ENCODE data around the gene ETV2. TPM values are rescaled to one million over a fixed set of nuclear protein-coding genes. Genes with fewer than 3 reads are reported as not detected.

ETV2 gene
- polyA plus RNA-seq, 1 donor (not counting 4 experiments of a cell fraction or from before 2014, with no cell fraction given): 0.43 TPM

GRCh38 chr19:35595928-35596327, 45.6 kb upstream of the ETV2 start:
- DNase-seq (ENCODE audit: low read depth, low spot score) (no peak), FAIRE-seq (no peak)
- H3K4me3 ChIP-seq (ENCODE audit: control insufficient read depth in 2 of 3, extremely low read depth in 1 of 3, insufficient read depth in 2 of 3, low read depth in 1 of 3, low read length in 3 of 3): no peak overlapping the region
- no peaks in the 10 kb centered on the region for H3K27me3 ChIP-seq (ENCODE audit: control insufficient read depth, extremely low read depth, insufficient read depth, low read length)
- H3K4me1 ChIP-seq (ENCODE audit: control insufficient read depth, extremely low read depth, insufficient read depth, low read length): no peaks in the 10 kb centered on the region
- no peaks in the 10 kb centered on the region for H3K36me3 ChIP-seq (ENCODE audit: control insufficient read depth in 2 of 2, extremely low read depth in 1 of 2, insufficient read depth in 2 of 2, low read length in 2 of 2)
- no peak overlapping the region for H3K9ac ChIP-seq (ENCODE audit: control insufficient read depth, extremely low read depth, insufficient read depth, low read length)
- TF ChIP-seq, protein P1, sequence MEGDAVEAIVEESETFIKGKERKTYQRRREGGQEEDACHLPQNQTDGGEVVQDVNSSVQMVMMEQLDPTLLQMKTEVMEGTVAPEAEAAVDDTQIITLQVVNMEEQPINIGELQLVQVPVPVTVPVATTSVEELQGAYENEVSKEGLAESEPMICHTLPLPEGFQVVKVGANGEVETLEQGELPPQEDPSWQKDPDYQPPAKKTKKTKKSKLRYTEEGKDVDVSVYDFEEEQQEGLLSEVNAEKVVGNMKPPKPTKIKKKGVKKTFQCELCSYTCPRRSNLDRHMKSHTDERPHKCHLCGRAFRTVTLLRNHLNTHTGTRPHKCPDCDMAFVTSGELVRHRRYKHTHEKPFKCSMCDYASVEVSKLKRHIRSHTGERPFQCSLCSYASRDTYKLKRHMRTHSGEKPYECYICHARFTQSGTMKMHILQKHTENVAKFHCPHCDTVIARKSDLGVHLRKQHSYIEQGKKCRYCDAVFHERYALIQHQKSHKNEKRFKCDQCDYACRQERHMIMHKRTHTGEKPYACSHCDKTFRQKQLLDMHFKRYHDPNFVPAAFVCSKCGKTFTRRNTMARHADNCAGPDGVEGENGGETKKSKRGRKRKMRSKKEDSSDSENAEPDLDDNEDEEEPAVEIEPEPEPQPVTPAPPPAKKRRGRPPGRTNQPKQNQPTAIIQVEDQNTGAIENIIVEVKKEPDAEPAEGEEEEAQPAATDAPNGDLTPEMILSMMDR (optimal IDR thresholded peaks at IDR 0.05 in 1 of 3, IDR thresholded peaks at IDR 0.05 in 1 of 3, conservative IDR thresholded peaks at IDR 0.05 in 1 of 3; ENCODE audit: extremely low read depth in 1 of 3, insufficient read depth in 2 of 3, low read length in 3 of 3): no peak
- TF ChIP-seq EZH2 (IDR thresholded peaks at IDR 0.05; ENCODE audit: low read length): no peak
- H3K4me2 ChIP-seq (ENCODE audit: control insufficient read depth, extremely low read depth, insufficient read depth, low read depth, low read length): no peak overlapping the region
- no peak overlapping the region for H3K27ac ChIP-seq (ENCODE audit: control insufficient read depth, insufficient read depth, low read length)
- H3K9me1 ChIP-seq (ENCODE audit: control insufficient read depth, extremely low read depth, insufficient read depth, low read length): no peaks in the 10 kb centered on the region
- no peak overlapping the region for H2AFZ ChIP-seq (ENCODE audit: control insufficient read depth, low read length)
- H4K20me1 ChIP-seq (ENCODE audit: control insufficient read depth, extremely low read depth, insufficient read depth, low read length): no peaks in the 10 kb centered on the region
- no peaks in the 10 kb centered on the region for H3K79me2 ChIP-seq (ENCODE audit: control insufficient read depth, insufficient read depth, low read length)
- H3K9me3 ChIP-seq (ENCODE audit: control insufficient read depth, low read depth, low read length): no peaks in the 10 kb centered on the region
- dilution Hi-C loops (cut with MboI; ENCODE audit: extremely low pct_ligation_motif_present, low sequenced_read_pairs): no loop called here

GRCh38 chr19:35596366-35596999, 45.1 kb upstream of the ETV2 start:
- no peak overlapping the region for H3K27ac ChIP-seq (ENCODE audit: control insufficient read depth, insufficient read depth, low read length)
- no peak for FAIRE-seq

More at GRCh38 chr19:35596366-35596999, 45.1 kb upstream of the ETV2 start:
- no peaks in the 10 kb centered on the region for H3K4me1 ChIP-seq (ENCODE audit: control insufficient read depth, extremely low read depth, insufficient read depth, low read length)
- TF ChIP-seq, protein P1 (optimal IDR thresholded peaks at IDR 0.05 in 1 of 3, IDR thresholded peaks at IDR 0.05 in 1 of 3, conservative IDR thresholded peaks at IDR 0.05 in 1 of 3; ENCODE audit: extremely low read depth in 1 of 3, insufficient read depth in 2 of 3, low read length in 3 of 3): no peak
- TF ChIP-seq EZH2 (IDR thresholded peaks at IDR 0.05; ENCODE audit: low read length): no peak
- H3K36me3 ChIP-seq (ENCODE audit: control insufficient read depth in 2 of 2, extremely low read depth in 1 of 2, insufficient read depth in 2 of 2, low read length in 2 of 2): no peaks in the 10 kb centered on the region
- H4K20me1 ChIP-seq (ENCODE audit: control insufficient read depth, extremely low read depth, insufficient read depth, low read length): no peaks in the 10 kb centered on the region
- H3K9me1 ChIP-seq (ENCODE audit: control insufficient read depth, extremely low read depth, insufficient read depth, low read length): no peaks in the 10 kb centered on the region
- no peaks in the 10 kb centered on the region for H3K27me3 ChIP-seq (ENCODE audit: control insufficient read depth, extremely low read depth, insufficient read depth, low read length)
- H3K4me2 ChIP-seq (ENCODE audit: control insufficient read depth, extremely low read depth, insufficient read depth, low read depth, low read length): no peak overlapping the region
- DNase-seq (ENCODE audit: low read depth, low spot score): no peak
- H3K79me2 ChIP-seq (ENCODE audit: control insufficient read depth, insufficient read depth, low read length): no peaks in the 10 kb centered on the region
- no peak overlapping the region for H3K9ac ChIP-seq (ENCODE audit: control insufficient read depth, extremely low read depth, insufficient read depth, low read length)
- H2AFZ ChIP-seq (ENCODE audit: control insufficient read depth, low read length): no peak overlapping the region
- dilution Hi-C loops (cut with MboI; ENCODE audit: extremely low pct_ligation_motif_present, low sequenced_read_pairs): no loop called here
- no peak overlapping the region for H3K4me3 ChIP-seq (ENCODE audit: control insufficient read depth in 2 of 3, extremely low read depth in 1 of 3, insufficient read depth in 2 of 3, low read depth in 1 of 3, low read length in 3 of 3)
- H3K9me3 ChIP-seq (ENCODE audit: control insufficient read depth, low read depth, low read length): no peaks in the 10 kb centered on the region
